Panc1 (cell line): ENCODE data around the gene ODC1.

Source experiments
- POLR2AphosphoS5 ChIP-seq: IDR thresholded peaks from 2 replicates; pipeline ENCODE4 v1.6.1; 2012; ENCODE audit warnings: mild to moderate bottlenecking, low read depth, low read length, moderate library complexity
- REST ChIP-seq, 2 experiments: IDR thresholded peaks; 2 replicates each; pipeline ENCODE4 v1.6.1; 2011 to 2012; ENCODE audit warnings: low read depth in 2 of 2, control low read depth in 1 of 2, low read length in 1 of 2, mild to moderate bottlenecking in 1 of 2, moderate library complexity in 1 of 2; ENCODE audit not compliant: insufficient read depth in 1 of 2
- SIN3A ChIP-seq: IDR thresholded peaks from 2 replicates; pipeline ENCODE4 v1.6.1; 2012; ENCODE audit warnings: low read depth, mild to moderate bottlenecking, low read length, moderate library complexity, borderline replicate concordance; ENCODE audit not compliant: insufficient read depth
- TF ChIP-seq, protein P1 (sequence below): fragments of 450-650 bp; IDR thresholded peaks from 2 replicates; pipeline ENCODE4 v1.5.1; 2017; ENCODE audit warnings: mild to moderate bottlenecking

DNA sequence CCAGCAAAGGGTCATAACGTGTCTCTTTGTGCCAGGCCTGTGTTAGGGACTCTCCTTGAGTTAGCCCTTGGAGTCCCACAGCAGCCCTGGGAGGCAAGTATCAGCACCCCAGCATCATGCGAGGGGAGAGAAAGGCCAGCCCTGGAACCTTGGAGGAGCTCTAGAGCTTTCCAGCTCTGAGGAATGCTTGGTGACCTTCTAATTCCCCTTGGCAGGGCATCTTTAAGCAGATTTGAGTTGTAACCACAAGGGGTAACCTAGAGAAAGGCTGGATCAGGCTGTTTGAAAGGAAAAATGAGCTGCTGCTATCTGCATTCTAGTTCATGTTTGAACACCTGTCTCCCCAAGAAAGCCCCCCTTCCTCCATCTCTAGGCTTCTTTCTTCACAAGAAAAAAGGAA is 23.8 kb upstream of the ODC1 start:
- TF ChIP-seq POLR2AphosphoS5 (no peak), REST (IDR thresholded peaks at IDR 0.05; ENCODE audit: insufficient read depth in 1 of 2, low read depth in 2 of 2, low read length in 1 of 2) (no peak), SIN3A (no peak)
- TF ChIP-seq, protein P1, sequence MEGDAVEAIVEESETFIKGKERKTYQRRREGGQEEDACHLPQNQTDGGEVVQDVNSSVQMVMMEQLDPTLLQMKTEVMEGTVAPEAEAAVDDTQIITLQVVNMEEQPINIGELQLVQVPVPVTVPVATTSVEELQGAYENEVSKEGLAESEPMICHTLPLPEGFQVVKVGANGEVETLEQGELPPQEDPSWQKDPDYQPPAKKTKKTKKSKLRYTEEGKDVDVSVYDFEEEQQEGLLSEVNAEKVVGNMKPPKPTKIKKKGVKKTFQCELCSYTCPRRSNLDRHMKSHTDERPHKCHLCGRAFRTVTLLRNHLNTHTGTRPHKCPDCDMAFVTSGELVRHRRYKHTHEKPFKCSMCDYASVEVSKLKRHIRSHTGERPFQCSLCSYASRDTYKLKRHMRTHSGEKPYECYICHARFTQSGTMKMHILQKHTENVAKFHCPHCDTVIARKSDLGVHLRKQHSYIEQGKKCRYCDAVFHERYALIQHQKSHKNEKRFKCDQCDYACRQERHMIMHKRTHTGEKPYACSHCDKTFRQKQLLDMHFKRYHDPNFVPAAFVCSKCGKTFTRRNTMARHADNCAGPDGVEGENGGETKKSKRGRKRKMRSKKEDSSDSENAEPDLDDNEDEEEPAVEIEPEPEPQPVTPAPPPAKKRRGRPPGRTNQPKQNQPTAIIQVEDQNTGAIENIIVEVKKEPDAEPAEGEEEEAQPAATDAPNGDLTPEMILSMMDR, result no peak
